Measurements from ENCODE around the gene NTSR1.

NTSR1 gene

GRCh38 chr20:62748311-62748710 is 39.7 kb downstream of the NTSR1 start:
- Histone ChIP-seq H3K4me3 (no peak overlapping the region), H3K27ac (no peak overlapping the region)

GRCh38 chr20:62749851-62750445 is 41.3 kb downstream of the NTSR1 start:
- no peak overlapping the region for H3K4me3 ChIP-seq

GRCh38 chr20:62751551-62752150 is 43.0 kb downstream of the NTSR1 start:
- H3K27ac ChIP-seq: no peak overlapping the region
- no peak overlapping the region for H3K4me3 ChIP-seq

More at GRCh38 chr20:62749851-62750445, 41.3 kb downstream of the NTSR1 start:
- no peak overlapping the region for H3K27ac ChIP-seq

DNA sequence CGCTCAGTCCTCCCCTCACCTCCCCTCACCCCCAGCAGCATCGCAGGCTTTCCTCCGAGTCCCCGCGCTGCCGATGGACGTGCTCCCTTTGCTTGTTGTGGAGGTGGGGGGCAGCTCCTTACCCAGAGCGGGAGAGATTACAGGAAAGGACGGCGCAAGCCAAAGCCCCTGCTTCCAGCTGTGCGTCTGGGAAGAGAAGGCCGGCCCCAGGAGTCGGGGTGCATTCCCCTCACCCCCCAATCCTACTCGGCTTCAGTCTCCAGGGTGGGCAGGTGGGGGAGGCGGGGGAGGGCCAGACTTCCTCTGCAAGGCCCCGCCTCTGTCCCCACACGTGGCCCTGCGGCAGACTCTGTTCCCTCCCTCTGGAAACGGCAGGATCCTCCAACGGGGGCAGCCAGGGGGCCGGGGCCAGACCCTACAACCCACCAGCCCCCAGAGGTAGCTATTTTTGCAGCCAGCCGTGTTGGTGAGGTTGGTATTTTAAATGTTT is 43.6 kb downstream of the NTSR1 start:
- Histone ChIP-seq H3K4me3 (no peak overlapping the region), H3K27ac (no peak overlapping the region)

DNA sequence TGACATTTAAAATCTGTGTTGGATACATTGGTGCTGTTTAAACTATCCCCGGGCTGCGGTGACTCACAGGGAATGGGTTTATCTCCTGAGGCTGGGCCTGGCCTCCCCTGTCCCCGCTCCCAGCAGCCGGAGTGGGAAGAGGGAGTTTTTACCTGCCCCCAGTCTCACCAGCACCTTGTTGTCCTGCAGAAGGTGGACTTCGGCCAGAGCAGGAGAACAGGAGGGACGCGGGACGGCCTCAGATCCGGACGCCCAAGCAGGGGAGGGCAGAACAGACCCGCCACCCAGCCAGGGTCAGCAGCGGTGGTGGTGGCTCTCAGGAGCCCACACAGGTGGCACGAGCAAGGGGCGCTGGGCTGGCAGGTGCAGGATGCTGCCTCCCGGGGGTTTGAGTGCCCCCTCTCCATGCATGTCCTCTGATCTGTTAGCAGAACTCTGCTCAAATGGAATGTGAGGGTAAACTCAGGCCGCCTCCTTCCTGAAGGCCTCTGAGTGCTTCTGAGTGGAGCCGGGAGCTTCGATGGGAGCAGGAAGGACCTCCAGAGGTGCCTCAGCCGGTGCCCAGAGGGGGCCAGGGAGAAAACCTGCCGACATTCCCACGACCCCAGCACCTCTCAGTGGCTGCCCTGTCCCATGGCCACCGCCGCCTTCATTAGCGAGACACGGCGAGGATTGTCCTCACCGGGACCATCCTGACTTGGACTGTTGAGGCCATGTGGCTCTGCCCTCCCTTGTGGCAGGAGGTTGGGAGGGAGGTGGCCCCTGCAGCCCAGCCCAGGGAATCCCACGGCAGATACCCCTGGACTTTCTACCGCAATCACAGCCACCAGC is 44.2 kb downstream of the NTSR1 start:
- no peak overlapping the region for H3K27ac ChIP-seq
- no peak overlapping the region for H3K4me3 ChIP-seq

- Histone ChIP-seq H3K27ac (no peak overlapping the region), H3K4me3 (no peak overlapping the region)
Observed at GRCh38 chr20:62753626-62754025, 45.0 kb downstream of the NTSR1 start.

- Histone ChIP-seq H3K4me3 (no peak overlapping the region), H3K27ac (no peak overlapping the region)
Observed at GRCh38 chr20:62754122-62754990, 45.7 kb downstream of the NTSR1 start.

DNA sequence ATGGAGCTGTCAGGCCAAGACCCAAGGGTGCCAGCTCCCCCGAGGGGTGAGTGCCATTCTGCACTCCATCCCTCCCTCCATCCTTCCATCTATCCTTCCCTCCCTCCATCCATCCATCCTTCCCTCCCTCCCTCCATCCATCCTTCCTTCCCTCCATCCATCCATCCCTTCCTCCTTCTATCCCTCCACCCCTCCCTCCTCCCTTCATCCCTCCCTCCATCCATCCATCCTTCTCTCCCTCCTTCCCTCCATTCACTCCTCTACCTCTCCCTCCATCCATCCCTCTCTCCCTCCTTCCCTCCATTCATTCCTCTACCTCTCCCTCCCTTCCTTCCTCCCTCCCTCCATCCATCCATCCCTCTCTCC is 46.3 kb downstream of the NTSR1 start:
- no peak overlapping the region for H3K4me3 ChIP-seq
- no peak overlapping the region for H3K27ac ChIP-seq

DNA sequence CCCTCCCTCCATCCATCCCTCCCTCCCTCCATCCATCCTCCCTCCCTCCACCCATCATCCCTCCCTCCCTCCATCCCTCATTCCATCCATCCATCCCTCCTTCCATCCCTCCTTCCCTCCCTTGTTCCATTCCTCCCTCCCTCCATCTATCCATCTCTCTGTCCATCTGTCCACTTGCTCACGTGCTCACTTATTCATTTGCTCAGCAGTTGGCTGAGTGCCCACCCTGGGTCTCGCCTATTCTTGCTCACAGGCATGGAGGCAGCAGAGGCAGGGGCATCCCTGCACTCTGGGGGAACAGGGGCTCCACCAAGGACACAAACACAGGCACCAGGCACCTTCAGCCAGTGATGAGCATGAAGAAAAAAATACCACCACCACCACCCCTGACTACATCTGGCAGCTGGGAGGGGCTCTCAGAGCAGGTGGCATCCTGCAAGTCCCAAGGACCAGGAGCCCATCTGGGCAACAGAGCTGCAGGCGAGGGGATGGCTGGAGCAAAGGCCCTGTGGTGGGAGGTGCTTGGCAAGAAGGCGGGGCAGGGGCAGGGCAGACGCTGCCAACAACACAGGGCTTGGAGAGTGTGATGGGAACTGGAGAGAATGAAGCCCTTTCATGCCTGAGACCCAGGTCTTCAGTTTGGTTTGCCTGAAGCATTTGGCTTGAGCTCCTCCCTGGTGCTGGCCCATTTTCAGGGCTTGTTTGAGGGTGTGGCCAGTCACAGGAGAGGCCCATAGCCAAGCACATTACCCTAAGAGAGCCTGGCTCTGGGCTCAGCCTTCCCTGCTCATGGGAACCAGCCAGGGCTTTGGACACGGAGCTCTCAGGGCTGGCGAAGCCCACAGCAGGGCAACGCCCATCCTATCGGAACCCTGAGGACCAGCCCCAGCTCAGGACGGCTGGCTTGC is 47.4 kb downstream of the NTSR1 start:
- no peak overlapping the region for H3K27ac ChIP-seq
- no peak overlapping the region for H3K4me3 ChIP-seq

- Histone ChIP-seq H3K4me3 (no peak overlapping the region), H3K27ac (no peak overlapping the region)
Observed at GRCh38 chr20:62758226-62758912, 49.7 kb downstream of the NTSR1 start.

GRCh38 chr20:62759981-62760431 is 51.4 kb downstream of the NTSR1 start:
- Histone ChIP-seq H3K4me3 (no peak overlapping the region), H3K27ac (no peak overlapping the region)

- Histone ChIP-seq H3K27ac (no peak overlapping the region), H3K4me3 (no peak overlapping the region)
Observed at GRCh38 chr20:62760471-62760855, 51.8 kb downstream of the NTSR1 start.

- Histone ChIP-seq H3K4me3 (no peak overlapping the region), H3K27ac (no peak overlapping the region)
Observed at GRCh38 chr20:62760856-62761758, 52.5 kb downstream of the NTSR1 start.

GRCh38 chr20:62761759-62762131 is 53.1 kb downstream of the NTSR1 start:
- Histone ChIP-seq H3K4me3 (no peak overlapping the region), H3K27ac (no peak overlapping the region)

- H3K4me3 ChIP-seq: no peak overlapping the region
- H3K27ac ChIP-seq: no peak overlapping the region
Observed at GRCh38 chr20:62762376-62762775, 53.7 kb downstream of the NTSR1 start.

DNA sequence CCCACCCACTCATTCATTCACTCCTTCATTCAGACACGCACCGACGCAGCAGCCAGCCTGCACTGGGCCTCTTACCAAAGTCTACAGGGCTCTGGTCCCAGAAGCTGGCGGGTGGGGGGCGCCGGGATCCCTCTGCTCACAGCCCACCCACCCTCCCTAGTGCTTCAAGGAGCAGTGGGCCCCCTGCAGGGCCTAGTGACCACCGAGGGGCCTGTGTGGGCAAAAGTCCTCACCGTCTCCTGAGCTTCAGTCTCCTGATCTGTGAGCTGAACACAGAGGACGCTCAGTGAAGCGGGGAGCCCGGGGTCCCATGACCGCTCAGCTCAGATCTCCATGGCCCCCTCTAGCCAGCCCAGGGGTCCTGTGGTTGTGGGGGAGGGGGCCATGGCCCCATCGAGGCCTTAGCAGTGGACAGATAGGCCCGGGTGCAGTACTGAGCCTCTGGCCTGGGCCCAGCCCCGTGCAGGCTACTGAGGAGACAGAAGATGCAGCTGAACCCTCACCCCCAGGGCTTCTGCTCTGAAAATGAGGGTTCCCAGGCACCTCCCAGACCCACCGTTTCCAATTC is 54.2 kb downstream of the NTSR1 start:
- no peak overlapping the region for H3K4me3 ChIP-seq
- H3K27ac ChIP-seq: no peak overlapping the region

DNA sequence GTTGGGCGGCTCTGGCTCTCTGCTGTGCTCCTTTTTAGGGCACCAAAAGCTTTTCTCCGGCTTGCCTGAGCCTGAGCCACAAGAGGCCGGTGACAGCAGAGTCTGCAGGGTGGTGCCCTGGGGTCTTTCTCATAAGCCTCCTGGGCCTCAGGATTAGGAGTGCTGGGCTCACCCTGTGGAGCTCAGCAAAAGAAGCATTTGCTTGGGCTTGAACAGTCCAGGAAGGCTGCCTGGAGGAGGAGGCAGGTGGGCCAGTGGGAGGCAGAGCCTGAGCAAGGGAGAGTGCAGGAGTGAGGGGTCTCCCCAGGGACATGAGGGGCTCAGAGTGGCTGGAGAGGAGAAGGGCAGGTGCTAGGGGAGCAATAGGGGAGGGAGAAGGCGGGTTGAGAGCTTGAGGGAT is 54.8 kb downstream of the NTSR1 start:
- H3K27ac ChIP-seq: no peak overlapping the region
- no peak overlapping the region for H3K4me3 ChIP-seq

All from skin epidermis (tissue), 12 donors.